ENCODE measurements around the gene FIBP.

DNA sequence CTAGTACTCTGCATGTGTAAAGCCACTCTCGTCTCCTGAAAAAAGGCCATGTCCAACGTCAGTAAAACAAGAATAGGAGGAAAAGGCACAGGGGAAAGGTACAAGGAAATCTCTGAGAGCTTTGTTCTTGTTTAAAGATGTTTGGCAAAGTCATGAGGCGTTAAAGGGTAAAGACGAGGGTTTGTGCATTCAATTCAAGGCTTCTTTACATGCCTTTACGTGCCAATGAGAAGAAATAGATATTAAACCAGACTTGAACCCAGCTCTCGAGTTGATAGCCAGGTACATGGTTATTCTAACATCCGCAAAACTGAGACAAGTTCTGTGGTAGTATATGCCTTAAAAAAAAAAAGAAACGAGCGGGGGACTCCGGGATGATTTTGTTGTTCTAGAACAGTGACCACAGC lies 29.6 kb downstream of the FIBP start:
- TF ChIP-seq, protein P1, sequence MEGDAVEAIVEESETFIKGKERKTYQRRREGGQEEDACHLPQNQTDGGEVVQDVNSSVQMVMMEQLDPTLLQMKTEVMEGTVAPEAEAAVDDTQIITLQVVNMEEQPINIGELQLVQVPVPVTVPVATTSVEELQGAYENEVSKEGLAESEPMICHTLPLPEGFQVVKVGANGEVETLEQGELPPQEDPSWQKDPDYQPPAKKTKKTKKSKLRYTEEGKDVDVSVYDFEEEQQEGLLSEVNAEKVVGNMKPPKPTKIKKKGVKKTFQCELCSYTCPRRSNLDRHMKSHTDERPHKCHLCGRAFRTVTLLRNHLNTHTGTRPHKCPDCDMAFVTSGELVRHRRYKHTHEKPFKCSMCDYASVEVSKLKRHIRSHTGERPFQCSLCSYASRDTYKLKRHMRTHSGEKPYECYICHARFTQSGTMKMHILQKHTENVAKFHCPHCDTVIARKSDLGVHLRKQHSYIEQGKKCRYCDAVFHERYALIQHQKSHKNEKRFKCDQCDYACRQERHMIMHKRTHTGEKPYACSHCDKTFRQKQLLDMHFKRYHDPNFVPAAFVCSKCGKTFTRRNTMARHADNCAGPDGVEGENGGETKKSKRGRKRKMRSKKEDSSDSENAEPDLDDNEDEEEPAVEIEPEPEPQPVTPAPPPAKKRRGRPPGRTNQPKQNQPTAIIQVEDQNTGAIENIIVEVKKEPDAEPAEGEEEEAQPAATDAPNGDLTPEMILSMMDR (IDR thresholded peaks at IDR 0.05): no peak
- TF ChIP-seq POLR2A (IDR thresholded peaks at IDR 0.05): no peak
- TF ChIP-seq POLR2AphosphoS5 (IDR thresholded peaks at IDR 0.05; ENCODE audit: insufficient read depth in 1 of 2, low read depth in 1 of 2): no peak
